GM06990 (cell line): ENCODE results near the gene UBE2E1.

ENCODE experiments used
- DNase-seq: peaks from one replicate; pipeline ENCODE4 v3.0.0-alpha.2; 2011; ENCODE audit not compliant: insufficient read length; ENCODE audit errors: extremely low read depth
- H3K27me3 ChIP-seq: replicated peaks from 2 replicates; pipeline ENCODE4 v1.6.0; 2011; ENCODE audit warnings: low read length; ENCODE audit not compliant: control insufficient read depth, insufficient read depth
- H3K36me3 ChIP-seq: 2 replicates; pipeline ENCODE4 v1.5.1; 2011; ENCODE audit warnings: low read length; ENCODE audit not compliant: control insufficient read depth, insufficient read depth
- H3K4me3 ChIP-seq: replicated peaks from 2 replicates; pipeline ENCODE4 v1.5.1; 2011; ENCODE audit warnings: low read depth, mild to moderate bottlenecking, control low read depth, low read length
- TF ChIP-seq, protein P1 (sequence below): IDR thresholded peaks from 2 replicates; pipeline ENCODE4 v1.5.1; 2011; ENCODE audit warnings: low read length, control low read depth, mild to moderate bottlenecking, inconsistent platforms; ENCODE audit not compliant: insufficient read depth, poor library complexity, severe bottlenecking

Gene UBE2E1

DNA sequence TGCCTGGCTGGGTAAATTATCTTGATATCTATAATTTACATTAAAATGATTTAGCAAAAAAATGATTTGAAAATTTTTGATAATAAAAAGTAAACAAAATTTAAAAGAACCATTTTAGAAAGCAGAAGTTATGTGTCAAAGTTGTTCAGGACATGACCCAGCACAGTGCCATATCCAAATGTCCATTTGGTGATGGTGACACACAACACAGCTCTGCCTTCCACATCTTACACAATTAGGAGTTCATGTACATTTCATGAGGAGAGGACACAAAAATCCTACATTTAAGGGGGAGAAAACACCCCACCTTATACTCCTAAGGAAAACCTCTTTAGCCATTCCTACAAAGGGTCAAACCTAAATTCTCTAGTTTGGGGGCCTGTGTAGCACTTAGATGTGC, 10.7 kb upstream of the UBE2E1 start:
- TF ChIP-seq, protein P1, sequence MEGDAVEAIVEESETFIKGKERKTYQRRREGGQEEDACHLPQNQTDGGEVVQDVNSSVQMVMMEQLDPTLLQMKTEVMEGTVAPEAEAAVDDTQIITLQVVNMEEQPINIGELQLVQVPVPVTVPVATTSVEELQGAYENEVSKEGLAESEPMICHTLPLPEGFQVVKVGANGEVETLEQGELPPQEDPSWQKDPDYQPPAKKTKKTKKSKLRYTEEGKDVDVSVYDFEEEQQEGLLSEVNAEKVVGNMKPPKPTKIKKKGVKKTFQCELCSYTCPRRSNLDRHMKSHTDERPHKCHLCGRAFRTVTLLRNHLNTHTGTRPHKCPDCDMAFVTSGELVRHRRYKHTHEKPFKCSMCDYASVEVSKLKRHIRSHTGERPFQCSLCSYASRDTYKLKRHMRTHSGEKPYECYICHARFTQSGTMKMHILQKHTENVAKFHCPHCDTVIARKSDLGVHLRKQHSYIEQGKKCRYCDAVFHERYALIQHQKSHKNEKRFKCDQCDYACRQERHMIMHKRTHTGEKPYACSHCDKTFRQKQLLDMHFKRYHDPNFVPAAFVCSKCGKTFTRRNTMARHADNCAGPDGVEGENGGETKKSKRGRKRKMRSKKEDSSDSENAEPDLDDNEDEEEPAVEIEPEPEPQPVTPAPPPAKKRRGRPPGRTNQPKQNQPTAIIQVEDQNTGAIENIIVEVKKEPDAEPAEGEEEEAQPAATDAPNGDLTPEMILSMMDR: no peak

DNA sequence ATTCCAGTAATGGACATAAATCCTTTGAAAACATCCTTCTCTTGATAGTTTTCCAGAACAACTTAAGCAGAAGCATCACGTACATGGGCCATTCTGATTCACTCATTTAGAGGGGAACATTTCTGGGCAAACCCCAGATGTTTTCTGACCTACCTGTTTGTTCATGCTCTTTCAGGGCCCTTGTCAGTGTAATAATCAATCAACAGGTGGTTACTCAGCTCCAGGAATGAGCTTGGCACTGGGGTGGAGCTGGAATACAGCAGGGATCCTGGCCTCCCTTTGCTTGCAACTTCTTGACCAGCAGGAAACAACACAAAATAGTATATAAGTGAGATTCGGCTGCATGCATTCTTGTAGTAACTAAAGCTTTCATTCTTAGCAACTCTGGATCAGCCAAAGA, 9.2 kb upstream of the UBE2E1 start:
- Histone ChIP-seq H3K36me3 (no peaks in the 10 kb centered on the region), H3K4me3 (no peak overlapping the region), H3K27me3 (no peaks in the 10 kb centered on the region; the same call in none of the 2 replicates)
- DNase-seq: no peak
- TF ChIP-seq, protein P1: no peak

More for the DNA sequence above, 10.7 kb upstream of the UBE2E1 start:
- no peaks in the 10 kb centered on the region for H3K36me3 ChIP-seq
- no peak overlapping the region for H3K4me3 ChIP-seq
- no peaks in the 10 kb centered on the region; the same call in none of the 2 replicates for H3K27me3 ChIP-seq
- no peak for DNase-seq

DNA sequence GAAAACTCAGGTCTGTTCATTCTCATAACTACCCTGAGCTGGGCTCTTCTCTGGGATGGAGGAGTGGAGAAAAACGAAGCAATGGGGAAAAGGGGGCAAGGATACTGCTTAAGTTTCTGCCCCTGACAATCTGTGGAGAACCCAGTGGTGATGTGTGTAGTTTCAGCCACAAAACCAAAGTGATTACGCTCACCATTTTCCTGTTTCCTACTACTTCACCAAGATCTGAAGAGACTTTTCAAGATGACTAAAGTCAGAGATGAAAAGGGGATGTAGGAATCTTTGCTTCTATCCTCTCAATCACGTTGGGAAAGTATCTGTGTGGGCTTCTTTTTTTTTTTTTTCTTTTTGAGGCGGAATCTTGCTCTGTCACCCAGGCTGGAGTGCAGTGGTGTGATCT, 8.3 kb upstream of the UBE2E1 start:
- Histone ChIP-seq H3K27me3 (no peaks in the 10 kb centered on the region; the same call in 1 of the 2 replicates), H3K36me3 (no peaks in the 10 kb centered on the region), H3K4me3 (no peak overlapping the region)
- peak; percentile 55 for DNase-seq
- TF ChIP-seq, protein P1: no peak

DNA sequence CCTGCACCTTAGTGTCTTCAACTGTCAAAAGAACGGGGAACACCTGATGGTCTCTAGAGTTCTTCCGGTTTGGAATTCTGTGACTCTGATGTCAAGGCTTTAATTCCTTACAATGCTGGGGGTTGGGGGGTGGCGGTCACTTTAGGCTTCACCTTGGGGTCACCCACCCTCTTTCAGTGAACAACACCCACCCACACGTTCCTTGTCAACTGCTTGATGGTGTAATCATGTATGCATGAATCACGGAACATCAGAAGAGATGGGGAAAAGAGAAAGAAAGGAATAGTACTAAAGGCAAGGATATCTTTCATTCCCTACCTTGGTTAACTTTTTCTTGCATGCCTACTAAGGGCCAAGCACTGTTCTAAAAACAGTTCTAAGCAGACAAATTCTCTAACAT, 7.3 kb upstream of the UBE2E1 start:
- Histone ChIP-seq H3K36me3 (no peaks in the 10 kb centered on the region), H3K4me3 (no peak overlapping the region), H3K27me3 (no peaks in the 10 kb centered on the region; the same call in 1 of the 2 replicates)
- DNase-seq: no peak
- TF ChIP-seq, protein P1: no peak

DNA sequence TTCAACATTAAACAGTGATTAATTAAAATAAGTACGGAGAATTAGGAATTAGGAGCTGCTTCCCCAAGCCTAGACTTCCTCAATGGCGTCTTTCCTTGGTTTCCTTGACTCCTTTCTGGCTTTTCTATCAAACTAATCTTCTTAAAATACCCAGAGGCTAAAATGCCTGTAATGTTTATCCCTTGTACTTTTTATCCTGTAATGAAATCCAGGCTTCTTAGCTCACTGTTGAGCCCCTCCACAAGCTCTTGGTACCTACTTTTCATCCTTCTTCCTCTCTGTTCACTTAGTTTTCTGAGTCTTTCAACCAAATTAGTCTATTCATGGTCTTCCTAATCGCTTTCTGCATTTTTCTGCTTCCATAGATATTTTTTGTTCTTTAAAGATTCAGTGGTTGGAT, 6.9 kb upstream of the UBE2E1 start:
- no peak overlapping the region for H3K4me3 ChIP-seq
- H3K27me3 ChIP-seq: no peaks in the 10 kb centered on the region
- DNase-seq: no peak
- TF ChIP-seq, protein P1: no peak
- no peaks in the 10 kb centered on the region for H3K36me3 ChIP-seq

DNA sequence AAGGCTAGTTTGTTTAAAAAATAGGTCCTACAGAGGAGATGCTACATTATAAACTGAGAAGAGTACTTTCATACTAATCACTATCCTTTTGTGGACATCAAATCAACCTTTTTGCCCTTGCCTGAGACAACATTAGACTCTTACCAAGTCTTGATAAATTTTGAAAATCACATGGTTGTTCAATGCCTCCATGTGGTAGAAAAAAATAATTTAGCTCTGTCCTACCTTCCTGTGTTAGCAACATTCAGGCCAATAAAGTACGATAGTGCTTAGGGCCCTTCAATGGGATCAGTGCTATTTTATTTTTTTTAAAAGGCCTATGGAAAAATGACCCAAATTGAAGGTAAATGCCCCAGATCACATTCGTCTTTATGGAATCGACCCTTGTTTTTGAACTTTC, 5.0 kb upstream of the UBE2E1 start:
- DNase-seq: no peak
- H3K4me3 ChIP-seq: no peak overlapping the region
- no peaks in the 10 kb centered on the region for H3K36me3 ChIP-seq
- TF ChIP-seq, protein P1: peak; percentile 16
- no peaks in the 10 kb centered on the region for H3K27me3 ChIP-seq
